8988T (cell line): ENCODE results near the gene BDH1.

Experiments
- DNase-seq: peaks from one replicate; pipeline ENCODE4 v3.0.0; 2011

Gene BDH1

DNA sequence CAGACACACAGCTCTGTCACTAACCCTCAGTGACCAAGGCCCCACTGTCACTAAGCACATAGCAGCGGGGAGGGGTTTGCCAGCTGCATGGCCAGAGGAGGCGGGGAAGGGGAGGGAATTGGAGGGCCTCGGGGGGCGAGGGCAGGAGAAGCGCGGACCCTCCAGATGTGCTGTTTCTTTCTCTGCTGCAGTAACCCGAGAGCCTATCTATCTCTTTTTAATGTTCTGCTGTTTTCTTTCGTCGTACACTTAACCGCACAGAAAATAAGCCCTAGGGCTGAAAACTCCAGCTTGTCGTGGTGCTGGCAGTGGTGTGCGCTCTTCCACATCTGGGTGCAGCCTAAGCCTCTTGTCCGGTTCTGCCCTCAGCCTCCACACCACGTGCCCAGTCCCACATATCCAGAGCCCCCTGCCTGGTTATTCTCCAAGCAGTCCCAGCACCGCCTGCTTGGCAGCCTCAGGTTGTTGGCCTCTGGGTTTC lies 51.1 kb downstream of the BDH1 start:
- no peak for DNase-seq

DNA sequence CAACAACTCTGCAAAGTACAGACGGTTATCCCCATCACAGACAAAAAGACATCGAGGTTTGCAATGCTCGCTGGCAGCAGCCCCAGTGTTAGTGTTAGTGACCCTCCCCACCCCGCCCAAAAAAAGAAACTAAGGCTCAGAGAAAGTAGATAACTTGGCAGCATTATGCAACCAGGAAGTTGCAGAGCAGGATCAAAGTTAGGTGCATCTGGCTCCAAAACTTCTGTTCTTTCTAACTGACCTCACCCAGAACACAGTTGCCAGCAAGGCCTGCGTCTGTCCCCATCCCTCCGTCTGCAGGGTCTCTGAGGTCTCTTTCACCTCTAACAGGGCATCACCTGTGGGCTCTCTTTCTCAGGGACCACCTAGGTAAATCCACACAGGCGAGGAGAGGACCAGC lies 51.5 kb downstream of the BDH1 start:
- no peak for DNase-seq

DNA sequence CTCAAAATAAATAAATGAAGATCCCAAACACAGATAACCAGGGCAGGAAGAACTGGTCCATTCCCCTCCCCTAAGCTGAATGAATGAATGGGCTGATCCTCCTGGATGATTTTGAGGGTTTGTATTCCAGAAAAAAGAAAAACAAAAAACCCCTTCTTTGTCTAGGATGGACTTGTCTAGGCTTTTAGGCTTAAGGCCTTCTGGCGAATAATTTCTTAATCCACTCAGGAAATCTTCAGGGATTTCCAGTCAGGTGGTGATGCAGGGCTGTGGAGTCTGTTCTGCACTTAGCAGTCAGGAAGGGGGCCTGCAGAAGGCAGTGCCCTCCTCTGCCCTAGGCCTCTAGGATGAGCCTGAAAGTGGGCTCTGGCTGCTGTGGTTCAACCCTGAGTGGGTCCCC lies 52.1 kb downstream of the BDH1 start:
- DNase-seq: no peak

DNA sequence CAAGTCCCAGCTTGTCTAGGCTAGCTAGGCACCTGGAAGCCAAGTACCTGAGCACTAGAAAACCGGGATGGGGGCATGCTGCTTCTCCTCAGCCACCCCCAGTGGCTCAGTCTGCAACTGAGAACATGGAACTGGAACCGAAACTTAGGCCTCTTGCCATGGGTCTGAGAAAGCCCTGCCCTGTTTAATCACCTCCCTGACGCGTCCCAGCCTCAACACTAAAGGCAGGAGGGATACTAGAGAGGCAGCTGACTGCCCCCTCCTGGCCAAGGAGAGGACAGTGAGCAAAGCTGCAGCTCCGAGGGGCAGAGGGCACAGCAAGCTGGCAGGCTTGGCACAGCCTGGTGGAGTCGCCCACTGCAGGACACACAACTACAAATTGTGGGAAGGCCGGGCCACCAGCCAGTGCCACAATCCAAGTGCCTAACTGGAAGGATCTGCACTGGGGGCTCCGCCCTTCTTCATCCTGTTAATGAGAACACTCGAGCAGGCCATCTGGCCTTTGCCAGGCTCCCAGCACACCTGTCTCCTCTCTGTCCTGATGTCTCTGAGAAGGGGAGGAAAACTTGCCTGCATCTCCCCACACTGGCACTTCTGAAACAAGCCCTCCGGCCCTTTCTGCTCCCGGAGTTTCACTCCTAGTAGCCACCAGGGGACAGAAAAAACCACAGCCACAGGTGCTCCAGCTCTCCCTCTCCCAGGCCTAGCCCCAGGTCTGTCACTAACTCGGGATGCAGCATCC lies 53.7 kb downstream of the BDH1 start:
- DNase-seq: peak; percentile 72

DNA sequence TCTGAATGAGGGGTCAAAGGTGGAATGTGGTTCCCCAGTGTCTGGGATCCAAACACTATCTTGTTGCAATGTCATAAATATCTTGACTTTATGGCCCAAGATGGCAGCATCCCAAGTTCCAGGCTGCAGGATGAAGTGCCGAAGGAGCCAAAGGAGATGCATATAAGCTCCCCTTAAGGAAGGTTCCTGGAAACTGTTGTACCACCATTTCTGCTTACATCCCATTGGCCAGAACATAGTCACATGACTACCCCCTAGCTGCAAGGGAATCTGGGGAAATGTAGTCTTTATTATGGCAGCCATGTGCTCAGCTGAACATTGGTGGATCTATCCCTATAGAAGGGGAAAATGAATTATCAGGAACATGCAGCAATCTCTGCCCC lies 54.3 kb downstream of the BDH1 start:
- no peak for DNase-seq

DNA sequence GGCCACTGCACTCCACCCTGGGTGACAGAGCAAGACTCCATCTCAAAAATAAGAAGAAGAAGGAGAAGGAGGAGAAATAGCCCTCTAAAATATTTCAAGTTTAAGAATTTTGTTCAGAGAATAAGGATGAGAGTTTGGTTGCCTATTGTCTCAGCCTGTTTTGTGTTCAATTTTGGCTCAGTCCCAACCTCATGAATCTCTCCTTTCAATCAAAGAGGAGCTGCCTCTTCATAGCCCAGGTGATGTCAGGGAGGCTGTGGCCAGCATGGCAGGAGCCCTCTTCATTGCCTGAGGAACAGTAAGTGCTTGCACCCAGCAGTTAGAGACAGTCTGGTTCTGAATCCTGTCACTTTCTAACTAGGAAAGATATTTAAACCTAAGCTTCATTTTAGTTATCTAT lies 55.0 kb downstream of the BDH1 start:
- DNase-seq: no peak

DNA sequence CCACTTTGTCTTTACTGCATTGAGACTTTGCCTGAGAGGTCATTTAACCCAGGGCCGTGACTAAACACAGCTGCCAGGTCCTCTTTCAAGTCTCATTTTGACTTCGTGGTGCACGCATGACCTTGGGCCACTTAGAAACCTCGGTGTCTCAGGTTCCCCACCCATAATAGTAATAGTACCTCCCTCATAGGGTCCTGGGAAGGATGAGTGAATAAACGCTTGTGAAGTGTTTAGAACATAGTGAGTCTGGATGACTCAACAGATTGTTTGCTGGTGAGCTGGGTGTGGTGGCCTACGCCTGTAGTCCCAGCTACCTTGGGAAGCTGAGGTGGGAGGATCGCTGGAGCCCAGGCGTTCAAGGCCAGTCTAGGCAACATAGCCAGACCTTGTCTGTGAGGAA lies 56.3 kb downstream of the BDH1 start:
- DNase-seq: peak; percentile 94

DNA sequence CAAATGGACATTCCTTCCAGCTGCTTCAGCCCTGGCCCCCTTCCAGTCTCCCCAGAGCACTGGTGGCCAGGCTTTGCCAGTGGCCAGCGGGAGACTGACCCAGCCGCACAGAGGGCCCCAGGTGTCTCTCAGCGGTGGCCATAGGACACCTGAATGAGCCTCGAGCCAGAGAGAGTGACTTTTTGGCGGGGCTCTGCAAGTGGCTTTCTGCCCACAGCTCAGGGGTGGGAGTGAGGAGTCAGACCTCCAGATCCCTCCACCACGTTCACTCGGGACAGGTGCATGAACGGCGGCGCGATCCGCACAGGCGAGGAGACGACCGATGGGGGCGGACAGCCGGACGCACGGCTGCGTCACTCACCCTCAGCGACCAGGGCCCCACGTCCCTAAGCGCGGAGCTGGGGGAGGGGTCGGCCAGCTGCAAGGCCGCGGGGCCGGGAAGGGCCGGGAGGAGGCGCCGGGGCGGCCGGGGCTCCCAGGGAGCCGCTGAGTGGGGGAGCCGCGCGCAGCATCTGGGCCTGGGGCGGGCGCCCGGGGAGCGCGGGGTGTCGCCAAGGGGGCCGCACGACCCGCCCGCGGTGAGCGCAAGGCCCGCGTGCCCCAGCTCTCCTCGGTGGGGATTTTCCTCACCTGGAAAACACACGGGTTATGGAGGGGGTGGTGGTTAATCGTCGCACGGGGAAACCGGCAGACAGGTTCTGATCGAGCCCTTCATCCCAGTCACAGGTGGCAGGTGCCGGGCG lies 57.1 kb downstream of the BDH1 start:
- no peak for DNase-seq

DNA sequence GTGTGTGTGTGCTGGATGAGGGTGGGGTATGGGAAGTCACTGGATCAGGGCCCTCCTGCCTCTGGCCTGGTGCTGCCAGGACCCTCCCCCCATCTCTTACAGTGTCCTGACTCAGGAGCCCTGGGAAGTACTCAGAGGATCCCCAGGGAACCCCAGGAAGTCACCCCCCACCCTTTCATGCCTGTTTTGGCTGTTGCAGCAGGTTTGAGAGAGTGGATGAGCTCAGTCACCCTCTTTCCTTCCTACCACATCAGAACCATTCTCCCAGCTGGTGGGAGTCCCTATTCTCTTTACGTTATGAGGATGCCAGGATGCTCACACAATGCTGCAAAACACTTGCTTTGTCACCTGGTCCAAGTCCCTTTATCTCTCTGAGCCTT lies 59.0 kb downstream of the BDH1 start:
- DNase-seq: no peak

DNA sequence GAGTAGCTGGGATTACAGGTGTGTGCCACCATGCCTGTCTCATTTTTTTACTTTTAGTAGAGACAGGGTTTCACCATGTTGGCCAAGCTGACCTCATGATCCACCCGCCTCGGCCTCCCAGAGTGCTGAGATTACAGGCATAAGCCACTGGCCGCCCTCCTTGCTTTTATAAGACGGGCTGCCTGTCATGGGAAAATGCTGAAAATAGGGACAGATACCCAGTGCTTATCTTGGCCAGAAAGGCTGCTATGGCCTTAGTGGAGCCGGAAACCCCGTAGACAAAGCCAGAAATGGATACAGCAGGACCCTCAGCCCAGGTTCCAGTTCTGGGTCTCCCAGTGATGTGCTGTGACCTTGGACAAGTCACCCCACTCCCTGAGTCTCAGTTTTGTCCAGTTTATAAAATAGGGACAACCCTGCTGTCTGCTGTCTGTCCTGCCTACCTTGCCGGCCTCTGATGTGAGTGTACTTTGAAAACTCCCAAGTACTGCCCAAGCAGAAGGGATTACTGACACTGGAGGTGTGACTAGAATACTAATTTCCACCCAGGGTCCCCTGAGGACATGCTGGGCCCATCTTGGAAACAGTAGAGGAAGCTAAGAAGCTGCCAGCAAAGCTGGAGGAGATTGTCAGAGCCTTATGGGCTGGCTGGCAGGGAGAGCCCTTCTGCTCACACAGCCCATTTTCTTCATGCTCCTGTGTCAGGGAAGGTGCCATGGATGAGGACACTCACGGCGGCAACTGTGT lies 59.6 kb downstream of the BDH1 start:
- no peak for DNase-seq

DNA sequence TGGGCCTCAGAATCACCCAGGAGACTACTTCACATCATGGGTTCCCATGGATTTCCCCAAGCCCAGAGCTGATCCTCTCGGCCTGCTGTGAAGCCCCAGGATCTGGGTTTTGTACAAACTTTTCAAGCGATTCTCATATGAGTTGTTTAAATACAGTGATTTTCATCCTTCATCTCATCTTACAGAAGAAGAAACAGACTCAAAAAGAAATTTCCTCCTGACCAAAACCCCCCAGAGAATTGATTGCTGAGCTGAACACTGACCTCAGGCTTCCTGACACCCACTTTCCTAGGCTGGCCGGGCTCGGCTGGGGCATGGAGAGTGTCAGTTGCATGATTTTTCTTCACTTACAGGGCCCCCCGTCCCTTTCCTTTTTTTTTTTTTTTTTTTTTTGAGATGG lies 60.3 kb downstream of the BDH1 start:
- DNase-seq: no peak

DNA sequence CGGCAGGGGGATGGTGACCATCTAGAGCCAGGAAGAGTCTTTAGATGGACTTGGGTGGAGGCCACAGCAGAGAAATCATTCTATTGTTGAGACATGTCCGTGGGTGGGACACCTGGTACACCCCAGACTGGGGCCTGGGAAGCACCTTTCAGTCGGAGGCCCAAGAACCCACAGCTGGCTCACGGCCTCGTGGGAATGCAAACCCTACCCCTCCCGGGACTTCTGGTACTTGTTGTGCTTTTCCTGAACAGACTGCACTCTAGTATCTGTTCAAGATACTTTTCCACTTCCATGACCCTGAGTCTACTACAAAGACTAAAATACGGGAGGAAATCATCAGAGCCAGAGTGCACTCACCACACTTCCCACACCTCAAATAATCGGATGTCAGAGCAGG lies 60.7 kb downstream of the BDH1 start:
- no peak for DNase-seq

DNA sequence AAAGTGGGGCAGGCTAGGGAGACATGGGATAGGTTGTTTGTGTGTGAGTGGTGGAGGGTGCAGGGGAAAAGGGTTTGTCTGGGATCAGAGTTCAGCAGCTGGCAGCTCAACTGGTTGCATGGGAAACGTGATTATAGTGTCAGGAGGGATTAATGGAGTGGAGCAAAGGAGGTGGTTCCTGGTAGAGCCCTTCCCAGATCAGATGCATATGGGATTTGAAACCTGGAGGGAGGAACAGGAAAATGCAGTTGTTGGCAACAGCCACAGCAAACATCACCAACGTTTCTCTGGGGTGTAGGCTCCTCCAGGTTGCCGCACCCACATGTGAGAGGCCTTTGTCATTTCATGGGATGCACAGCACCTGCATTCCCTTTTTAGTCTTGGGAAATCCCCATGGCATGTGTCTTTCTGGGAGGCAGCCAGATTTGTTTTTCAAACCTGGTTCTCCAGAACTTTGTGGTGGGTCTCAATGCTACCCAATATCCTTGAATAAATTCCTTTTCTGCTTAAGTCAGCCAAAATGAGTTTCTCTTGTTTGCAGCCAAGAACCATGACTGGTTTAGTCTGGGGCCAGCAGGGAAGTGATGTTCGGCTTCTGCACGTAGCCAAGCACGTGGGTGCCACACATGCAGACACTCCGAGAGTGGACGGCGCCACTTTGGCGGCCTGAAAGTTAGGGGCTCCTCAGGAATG lies 61.3 kb downstream of the BDH1 start:
- no peak for DNase-seq

DNA sequence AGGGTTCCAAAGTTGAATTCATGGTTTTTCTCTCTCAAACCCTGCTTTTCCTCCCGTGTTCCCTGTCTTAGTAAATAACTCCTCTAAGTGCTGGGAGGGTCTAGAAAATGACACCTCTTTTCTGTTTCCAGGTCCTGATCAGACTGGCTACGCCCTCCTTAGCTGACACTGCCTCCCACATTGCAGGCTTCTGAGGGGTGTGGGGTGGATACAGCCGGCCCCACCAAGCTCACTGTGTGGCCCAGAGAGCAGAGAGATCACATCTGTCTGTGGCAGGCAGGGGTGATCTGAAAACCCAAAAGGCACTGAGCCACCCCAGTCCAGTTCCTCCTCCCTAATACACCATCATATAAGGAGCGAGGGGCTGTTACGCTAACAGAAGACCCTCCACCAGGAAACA lies 62.7 kb downstream of the BDH1 start:
- no peak for DNase-seq

DNA sequence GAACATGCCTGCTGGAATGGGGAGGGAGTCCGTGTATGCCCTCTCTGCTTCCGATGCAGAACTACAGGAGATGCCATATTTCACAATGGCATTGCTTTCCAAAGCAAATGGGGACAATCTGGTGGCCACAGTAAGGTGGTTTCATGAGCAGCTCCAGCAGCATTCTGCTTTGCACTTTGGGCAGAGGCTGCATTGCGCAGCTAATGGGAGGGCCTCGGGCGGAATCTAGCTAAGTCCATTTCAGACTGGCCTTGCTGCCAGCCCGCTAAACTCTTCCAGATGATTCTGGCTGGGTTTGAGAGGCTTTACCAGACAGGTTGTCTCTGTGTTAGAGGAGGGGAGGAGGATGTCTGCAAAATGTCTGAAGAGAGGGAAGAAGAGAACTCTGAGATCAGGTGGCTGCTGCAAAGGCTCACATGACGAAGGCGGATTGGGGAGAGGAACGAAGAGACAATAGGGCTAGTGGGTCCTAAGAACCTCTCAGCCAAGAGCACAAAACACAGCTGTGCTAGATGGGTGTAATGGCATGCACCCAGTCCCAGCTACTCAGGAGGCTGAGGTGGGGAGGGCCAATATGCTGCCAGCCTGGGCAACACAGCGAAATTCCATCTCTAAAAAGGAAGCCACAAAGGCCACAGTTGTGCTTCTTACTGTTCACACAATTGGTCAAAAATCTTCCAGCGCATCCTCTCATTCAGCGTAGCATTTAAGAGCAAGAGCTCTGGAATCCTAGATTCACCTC lies 63.7 kb downstream of the BDH1 start:
- DNase-seq: no peak

DNA sequence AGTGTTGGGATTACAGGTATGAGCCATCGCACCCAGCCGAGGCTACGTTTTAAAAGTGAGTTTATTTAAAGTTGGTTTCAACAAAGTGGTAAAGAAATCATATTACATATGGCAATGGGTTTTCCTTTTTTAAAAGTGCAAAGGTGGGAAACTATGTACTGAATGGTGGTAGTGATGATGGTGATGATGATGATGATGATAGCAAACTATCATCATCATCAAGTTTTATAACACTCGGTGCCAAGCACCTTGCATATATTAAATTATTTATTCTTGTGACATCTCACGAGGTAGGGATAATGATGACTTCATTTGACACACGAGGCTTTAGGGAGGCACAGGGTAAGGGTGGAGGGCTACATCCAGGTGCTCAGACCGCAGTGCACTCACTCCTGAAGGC lies 64.3 kb downstream of the BDH1 start:
- DNase-seq: no peak

DNA sequence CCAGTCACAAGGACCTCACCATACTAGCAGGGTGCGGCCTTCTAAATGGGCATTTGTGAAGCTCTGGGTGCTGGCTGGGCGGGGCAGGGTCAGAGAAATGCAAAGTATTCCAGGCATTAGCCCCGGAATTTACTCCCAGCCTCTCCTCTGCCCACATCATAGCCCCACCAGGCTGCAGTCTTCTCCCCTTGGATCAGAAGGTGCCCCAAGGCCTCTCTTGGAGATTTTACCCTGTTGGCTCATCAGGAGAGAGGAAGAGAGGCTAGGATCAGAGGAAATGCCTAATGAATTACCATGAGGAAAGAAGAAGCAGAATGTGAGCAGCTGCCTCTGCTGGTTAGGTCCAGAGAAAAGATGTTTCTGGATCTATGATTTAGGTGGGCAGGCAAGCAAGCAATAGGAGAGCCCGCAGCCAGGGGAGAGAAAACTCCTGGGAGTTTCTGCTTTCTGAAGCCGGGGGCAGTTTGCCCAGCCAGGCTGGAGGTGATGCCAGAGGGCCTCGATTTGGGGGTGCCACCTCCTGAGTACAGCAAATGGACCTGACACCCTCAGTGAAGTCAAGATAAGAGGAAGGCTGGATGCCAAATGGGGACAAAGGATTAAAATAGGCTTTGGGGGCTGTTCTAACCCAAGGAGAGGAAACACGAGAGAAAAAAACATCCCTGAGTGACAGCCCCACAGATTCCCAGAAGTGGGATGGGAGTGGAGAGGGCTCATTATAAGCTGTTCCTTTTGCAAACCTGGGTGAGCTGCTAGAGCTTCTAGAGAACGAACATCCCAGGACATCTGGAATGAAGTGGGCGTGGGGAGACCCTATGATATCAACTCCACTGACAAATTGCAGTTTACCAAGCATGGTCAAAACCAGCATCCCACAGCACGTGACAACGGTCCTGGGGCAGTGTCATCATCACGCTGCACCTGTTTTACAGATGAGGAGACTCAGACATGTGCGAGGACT lies 65.4 kb downstream of the BDH1 start:
- DNase-seq: peak; percentile 86

DNA sequence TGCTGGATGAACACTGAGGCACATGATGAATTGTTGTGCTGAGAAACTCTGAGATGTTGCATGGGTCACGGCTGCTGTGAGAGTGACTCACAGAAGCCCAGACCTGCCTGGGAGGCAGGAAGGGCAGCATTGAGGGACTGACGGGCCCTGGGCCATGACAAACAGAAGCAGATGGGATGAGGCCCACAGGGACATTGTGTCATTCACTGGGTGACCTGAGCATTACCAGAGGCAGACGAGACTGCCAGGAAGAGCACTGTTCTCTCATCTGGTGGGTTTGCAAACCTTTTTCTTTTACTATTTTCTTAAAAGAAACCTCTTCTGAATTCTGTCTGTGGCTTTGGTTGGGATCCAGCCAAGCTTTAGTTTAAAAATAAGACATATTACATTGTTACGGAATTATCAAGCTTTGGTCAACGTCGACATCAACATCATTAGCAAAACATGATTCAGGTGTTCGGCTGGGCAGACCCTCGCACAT lies 67.8 kb downstream of the BDH1 start:
- no peak for DNase-seq

DNA sequence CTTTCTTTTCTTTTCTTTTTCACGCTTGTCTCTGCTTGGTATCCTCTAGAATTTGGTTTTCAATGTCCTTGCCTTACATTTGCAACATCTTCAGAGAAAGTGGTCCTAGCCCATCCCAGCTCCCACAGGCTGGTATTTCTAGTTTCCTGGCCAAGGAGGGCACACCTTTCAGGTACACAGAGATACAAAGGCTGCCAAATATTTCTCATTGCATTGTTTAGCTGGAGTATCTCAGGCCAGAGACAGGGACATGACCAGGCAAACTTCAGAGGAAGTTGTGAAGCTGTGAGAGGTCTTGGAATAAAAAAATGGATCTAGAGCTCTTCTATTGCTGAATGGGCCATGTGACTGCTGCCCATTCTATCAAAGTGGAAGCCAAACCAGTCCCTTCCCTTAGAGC lies 68.9 kb downstream of the BDH1 start:
- no peak for DNase-seq

DNA sequence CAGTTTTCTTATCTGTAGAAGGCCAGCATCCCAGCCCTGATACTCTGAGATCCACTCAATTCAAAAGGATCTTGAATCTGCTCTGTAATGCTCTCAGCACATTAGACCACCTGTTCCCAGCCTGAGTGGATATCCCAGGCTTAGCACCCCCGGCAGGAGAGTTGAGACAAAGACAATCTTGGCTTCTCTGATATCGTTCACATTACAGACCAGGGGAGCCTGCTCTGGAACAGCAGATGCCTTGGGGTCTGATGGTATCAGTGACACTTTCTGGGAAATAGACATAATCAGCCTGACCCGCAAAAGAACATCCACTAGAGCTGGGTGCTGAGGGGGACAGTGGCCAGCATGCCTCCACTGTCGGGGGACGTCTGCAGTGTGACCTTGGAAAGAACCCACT lies 70.6 kb downstream of the BDH1 start:
- no peak for DNase-seq

DNA sequence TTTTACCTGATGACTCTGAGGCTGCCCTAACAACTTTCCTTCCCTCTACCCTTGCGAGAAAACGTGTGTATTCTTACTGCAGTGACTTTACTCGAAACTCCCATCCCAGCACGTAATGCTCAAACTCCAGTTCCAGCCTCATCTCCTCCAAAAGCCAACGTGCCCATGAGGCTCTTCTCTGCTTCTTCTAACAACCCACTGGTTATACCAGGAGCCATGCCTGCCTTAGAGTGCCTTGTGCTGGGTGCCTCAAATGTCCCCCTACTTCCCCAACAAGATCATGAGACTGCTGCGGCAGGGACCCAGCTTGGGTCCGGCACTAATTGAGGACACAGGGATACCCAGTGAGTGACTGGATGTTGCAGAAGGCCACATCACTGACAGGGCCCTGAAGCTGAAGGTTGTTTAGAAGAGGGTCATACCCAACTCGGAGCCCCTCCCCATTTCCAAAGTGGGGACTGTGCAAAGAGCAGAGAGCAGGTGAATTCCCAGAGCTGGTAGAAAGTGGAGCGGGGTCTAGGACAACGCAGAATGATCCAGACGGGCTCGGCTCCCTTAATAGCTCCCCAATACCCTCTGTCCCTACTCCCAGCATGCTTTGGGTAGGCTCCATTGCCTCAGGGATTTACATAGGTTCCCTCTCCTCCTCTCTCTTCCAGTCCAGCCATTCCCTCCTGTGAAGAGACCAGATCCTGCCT lies 71.4 kb downstream of the BDH1 start:
- no peak for DNase-seq
